Right kidney (tissue), 9 donors: ENCODE results near the gene CD177.
A peak's percentile ranks its signal among the peaks of the same experiment; 100 is the strongest.
"Not testable (repeated sequence)": the region's sequence is repeated elsewhere in the genome, so short reads cannot be mapped to it uniquely, and the experiment has no call there.

ENCODE experiments used
- DNase-seq: peaks from one replicate; pipeline ENCODE4 v3.0.0-alpha.2; 2016
- long read RNA-seq, 8 donors: transcript quantifications; one replicate each; lab custom pipeline, GENCODE V29; 2026

Gene CD177, protein sequence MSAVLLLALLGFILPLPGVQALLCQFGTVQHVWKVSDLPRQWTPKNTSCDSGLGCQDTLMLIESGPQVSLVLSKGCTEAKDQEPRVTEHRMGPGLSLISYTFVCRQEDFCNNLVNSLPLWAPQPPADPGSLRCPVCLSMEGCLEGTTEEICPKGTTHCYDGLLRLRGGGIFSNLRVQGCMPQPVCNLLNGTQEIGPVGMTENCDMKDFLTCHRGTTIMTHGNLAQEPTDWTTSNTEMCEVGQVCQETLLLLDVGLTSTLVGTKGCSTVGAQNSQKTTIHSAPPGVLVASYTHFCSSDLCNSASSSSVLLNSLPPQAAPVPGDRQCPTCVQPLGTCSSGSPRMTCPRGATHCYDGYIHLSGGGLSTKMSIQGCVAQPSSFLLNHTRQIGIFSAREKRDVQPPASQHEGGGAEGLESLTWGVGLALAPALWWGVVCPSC
- long read RNA-seq, donor 1, result 0 reads
- long read RNA-seq, donor 2, partial matches to known transcripts, result 0 of 1 reads
- long read RNA-seq, donor 2, other reads (novel, unspliced or antisense), result 0 of 1 reads
- long read RNA-seq, donor 3, result 0 reads
- long read RNA-seq, donor 4, result 0 reads
- long read RNA-seq, donor 5, result 0 reads
- long read RNA-seq, donor 6, result 0 reads
- long read RNA-seq, donor 7, result 0 reads
- long read RNA-seq, donor 8, result 0 reads

DNA sequence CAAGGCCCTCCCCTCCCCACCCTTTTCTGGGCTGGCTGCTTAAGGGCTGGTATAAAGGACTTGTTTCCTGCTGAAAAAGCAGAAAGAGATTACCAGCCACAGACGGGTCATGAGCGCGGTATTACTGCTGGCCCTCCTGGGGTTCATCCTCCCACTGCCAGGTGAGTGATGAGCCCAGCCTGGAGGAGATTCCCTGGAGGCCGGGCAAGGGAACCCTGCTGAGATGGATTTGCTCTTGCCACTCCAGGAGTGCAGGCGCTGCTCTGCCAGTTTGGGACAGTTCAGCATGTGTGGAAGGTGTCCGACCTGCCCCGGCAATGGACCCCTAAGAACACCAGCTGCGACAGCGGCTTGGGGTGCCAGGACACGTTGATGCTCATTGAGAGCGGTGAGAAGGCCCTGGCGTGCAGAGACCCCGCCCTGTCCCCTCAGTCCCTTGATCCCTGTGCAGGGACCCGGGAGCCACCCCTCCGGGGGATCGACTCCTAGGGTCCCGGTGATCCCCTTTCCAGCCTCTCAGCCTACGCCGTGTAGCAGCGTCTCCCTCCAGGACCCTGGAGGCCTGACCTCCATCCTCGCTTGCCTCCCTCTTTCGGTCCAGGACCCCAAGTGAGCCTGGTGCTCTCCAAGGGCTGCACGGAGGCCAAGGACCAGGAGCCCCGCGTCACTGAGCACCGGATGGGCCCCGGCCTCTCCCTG lies at the start of gene CD177:
TSS of gene CD177 (plus strand) at position 81 of the 699 bp plus-strand sequence. CDS start at position 110, 29 bp downstream.
- DNase-seq, result peak; percentile 7

GRCh38 chr19:43305642-43306041 lies 47.8 kb upstream of the CD177 start:
- no peak for DNase-seq

GRCh38 chr19:43306097-43306496 lies 47.4 kb upstream of the CD177 start:
- DNase-seq, result no peak

DNA sequence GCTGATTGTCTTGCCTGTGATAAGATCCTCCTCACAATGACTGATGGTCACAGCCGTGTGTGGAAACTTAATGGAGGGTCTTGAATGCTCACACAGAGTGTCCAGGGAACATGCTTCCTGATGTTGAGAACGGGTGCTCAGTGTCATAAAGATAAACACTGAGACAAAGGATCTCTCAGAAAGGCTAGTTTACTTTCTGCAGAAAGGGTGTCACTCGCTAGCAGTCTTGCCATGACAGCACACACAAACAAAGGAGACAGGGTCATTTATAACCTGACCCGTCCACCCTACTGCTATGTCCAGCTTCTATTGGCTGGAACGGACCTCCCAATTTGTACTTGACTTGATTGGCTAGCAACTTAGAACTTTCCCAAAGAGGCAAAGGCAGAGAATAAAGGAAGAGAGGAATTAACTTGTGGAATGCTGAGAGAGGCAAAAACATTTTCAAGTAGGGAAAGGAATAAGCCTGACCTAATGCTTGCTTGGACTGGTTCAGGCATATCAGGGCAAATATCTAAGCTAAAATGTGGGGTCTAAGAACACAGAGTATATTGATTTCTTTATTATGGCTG lies 45.2 kb upstream of the CD177 start:
- DNase-seq, result no peak

GRCh38 chr19:43309466-43309865 lies 44.0 kb upstream of the CD177 start:
- no peak for DNase-seq

- no peak for DNase-seq
Measured at GRCh38 chr19:43310221-43310620, 43.3 kb upstream of the CD177 start.

GRCh38 chr19:43311256-43311655 lies 42.2 kb upstream of the CD177 start:
- DNase-seq, result no peak

DNA sequence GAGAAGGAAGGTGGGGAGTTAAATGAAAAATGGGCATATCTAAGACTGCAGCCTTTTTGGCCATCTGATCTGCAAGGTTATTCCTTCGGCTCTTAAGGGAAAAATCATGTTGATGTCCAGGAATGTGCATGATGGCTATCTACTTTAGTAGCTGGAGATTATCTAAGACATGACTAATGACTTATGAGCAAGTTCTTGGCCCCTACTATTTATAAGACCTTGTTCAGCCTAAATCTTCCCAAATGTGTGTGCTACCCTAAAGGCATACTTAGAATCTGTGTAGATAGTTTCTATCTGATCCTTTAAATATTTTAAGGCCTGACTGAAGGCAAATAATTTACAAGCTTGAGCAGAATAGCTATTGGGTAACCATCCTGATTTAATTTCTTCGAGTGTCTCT lies 41.8 kb upstream of the CD177 start:
- no peak for DNase-seq

GRCh38 chr19:43313711-43314495 lies 39.6 kb upstream of the CD177 start:
- DNase-seq, result no peak

DNA sequence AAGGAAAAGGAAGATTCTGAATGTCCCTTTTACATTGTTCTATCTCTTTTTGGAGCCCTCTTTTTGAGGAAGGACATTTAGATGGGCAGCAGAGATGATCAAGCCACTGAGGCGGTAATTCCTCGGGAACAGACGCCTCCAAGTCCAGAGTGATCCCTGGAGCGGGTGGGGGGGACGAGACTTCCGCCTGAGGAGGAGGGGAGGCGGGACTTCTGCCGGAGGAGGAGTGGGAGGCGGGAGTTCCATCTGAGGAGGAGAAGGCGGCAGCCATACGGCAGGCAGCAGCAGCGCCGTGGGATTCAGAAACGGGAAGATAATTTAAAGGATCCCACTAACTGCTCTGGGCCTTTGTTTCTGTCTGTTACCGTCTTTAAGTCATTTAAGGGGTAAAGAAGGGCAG lies 37.6 kb upstream of the CD177 start:
- DNase-seq, result no peak

- no peak for DNase-seq
Measured at GRCh38 chr19:43316591-43317319, 36.7 kb upstream of the CD177 start.

GRCh38 chr19:43318203-43318602 lies 35.3 kb upstream of the CD177 start:
- DNase-seq, result no peak

GRCh38 chr19:43318796-43319314 lies 34.6 kb upstream of the CD177 start:
- no peak for DNase-seq

DNA sequence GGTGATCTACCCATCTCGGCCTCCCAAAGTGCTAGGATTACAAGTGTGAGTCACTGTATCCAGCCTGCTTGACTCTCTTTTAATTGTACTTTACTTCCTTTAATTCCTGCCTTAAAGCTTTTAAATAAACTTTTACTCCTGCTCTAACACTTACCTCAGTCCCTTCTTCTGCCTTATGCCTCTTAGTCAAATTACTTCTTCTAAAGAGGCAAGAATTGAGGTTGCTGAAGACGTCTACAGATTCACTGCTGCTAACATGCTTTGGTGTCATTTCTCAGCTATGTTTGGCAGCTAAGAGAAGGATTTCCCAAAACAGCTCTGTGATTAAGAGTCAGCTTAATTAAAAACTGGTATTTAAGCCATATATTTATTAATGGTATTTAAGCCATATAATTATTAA lies 32.9 kb upstream of the CD177 start:
- DNase-seq, result no peak

DNA sequence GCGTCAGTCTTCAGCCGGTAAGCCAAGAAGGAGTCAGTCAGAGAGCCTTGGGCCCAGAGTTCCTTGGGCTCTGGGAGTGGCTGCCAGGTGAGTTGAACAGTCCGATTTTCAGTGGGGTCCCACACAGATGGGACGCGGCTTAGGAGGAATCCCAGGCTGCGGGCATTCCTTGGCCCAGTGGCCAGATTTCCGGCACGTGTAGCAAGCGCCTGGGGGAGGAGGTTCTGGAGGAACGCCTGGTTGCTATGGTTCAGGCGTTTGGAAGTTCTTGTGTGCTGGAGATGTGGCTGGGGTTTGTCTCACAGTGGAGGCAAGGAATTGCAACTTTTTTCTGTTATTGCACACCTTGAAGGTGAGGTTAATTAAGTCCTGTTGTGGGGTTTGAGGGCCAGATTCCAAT lies 26.7 kb upstream of the CD177 start:
- DNase-seq, result not testable (repeated sequence)

DNA sequence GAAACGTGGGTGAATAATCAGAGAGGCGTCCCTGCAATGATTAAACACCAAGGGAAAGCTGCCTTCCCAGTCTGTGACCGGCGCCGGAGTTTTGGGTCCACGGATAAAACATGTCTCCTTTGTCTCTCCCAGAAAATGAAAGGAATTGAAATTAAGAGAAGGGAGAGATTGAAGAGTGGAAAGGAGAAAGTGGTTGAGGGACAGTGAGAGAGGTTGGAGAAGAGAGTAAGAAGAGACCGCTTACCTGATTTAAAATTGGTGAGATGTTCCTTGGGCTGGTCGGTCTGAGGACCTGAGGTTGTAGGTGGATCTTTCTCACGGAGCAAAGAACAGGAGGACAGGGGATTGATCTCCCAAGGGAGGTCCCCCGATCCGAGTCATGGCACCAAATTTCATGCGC lies 24.9 kb upstream of the CD177 start:
- DNase-seq, result not testable (repeated sequence)

DNA sequence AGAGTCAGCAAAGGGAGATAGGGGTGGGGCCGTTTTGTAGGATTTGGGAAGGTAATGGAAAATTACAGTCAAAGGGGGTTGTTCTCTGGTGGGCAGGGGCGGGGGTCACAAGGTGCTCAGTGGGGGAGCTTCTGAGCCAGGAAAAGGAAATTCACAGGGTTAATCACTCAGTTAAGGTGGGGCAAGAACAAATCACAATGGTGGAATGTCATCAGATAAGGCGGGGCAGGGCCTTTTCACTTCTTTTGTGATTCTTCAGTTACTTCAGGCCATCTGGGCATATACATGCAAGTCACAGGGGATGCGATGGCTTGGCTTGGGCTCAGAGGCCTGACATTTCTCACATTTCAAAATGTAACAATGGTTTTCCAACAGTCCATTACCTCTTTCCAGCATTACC lies 24.4 kb upstream of the CD177 start:
- not testable (repeated sequence) for DNase-seq

DNA sequence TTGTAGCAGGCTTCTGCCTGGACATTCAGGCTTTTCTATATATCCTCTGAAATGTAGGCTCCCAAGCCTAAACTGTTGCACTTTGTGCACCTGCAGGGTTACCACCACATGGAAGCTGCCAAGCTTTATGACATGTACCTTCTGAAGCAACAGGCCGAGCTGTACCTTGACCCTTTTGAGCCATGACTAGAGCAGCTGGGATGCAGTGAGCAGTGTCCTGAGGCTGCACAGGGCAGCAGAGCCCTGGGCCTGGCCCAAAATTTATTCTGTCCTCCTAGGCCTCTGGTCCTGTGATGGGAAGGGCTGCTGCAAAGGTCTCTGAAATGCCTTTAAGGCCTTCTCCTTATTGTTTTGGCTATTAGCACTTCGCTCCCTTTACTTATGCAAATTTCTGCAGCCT lies 23.5 kb upstream of the CD177 start:
- DNase-seq, result no peak

- DNase-seq, result no peak
Measured at GRCh38 chr19:43330726-43331434, 22.6 kb upstream of the CD177 start.

DNA sequence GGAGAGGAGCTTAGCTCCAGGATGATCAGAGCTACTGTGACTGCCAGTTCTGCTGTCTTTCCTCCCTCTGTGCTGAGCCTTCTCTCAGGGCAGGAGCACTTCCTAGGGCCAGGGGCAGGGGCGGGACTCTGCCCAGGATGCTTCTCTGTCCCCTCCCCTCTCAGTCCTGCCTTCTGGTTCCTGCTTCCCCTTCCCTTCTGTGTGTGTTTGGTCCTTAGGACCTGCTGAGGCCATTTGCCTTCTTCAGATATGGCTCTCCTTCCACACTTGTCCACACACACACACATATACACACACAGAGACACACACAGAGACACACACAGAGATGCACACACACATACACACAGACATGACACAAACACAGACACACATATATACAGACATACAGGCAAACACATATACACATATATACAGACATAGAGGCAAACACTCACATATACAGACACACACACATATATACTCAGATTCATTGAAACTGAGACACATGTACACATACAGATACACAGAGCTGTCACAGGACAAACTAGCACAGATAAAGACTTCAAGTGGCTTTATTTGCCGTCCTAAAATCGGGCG lies 22.0 kb upstream of the CD177 start:
- no peak for DNase-seq
